NCI-H748 (cell line): ENCODE measurements around the gene MALT1.
"Not testable (repeated sequence)": the region's sequence is repeated elsewhere in the genome, so short reads cannot be mapped to it uniquely, and the experiment has no call there.

ENCODE experiments used
- DNase-seq: peaks from one replicate; lab custom pipeline; 2025; ENCODE audit not compliant: unreplicated experiment; lab: John Stamatoyannopoulos, UW

Gene MALT1

DNA sequence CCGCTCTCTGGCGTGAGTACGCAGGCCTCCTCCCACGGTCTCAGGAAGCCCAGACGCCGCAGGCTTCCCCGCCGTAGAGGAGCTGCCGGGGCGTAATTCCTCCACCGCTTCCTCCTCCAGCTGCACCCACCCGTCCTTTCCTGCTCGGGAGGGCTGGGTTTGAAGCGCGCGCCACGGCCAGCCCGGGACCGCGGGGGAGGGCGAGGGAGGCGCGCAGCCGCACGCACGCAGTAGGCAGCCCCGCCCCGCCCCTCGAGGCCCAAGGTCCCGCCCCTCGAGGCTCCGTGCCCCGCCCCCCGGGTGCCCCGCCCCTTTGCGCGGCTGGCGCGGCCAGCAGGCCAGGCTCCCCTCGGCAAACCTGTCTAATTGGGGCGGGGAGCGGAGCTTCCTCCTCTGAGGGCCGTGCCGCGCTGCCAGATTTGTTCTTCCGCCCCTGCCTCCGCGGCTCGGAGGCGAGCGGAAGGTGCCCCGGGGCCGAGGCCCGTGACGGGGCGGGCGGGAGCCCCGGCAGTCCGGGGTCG, at the start of gene MALT1:
Gene MALT1 (plus strand): TSS at position 355 of the 521 bp plus-strand sequence. CDS start 179 bp downstream, outside the sequence.
- DNase-seq: peak; percentile 97

DNA sequence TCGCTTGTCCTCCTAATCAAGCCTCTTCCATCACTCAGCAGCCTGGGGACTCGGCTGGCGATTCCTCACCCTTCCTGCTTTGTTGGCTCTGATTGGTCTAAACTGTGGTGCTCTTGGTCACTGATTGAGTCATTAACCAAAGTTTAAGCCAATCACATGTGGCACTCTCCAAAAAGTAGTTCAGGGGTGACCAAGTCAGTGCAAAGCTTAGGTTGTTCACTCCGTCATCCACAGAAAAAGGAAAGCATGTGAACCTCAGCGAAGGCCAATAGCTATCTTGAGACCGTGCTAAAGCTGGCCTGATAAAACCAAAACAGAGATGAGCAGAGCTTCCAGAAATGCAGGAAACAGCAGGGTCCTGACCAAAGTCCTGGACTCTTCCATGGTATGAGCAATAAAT, 47.3 kb upstream of the MALT1 start:
- no peak for DNase-seq

- DNase-seq: no peak
These were observed 45.4 kb upstream of the MALT1 start for GRCh38 chr18:58625839-58626238.

DNA sequence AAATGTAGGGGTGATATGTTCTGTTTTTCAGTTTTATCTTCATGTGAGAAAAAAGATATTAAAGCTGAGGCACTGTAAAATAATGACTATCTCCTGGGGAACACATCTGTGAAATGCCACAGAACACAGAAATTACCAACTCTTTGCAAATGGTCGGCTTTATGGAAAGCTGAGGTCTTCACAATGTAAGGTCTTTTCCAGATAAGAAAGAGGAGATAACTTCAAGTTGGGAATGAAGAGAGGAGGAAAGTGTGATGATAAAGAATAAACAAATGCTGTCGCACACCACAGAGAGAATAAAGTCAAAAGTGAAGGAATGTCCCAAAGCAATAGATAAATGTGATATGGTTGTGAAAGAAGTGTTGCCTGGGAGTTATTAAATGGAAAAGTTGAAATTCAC, 41.2 kb upstream of the MALT1 start:
- DNase-seq: no peak

GRCh38 chr18:58631301-58631700, 40.0 kb upstream of the MALT1 start:
- no peak for DNase-seq

DNA sequence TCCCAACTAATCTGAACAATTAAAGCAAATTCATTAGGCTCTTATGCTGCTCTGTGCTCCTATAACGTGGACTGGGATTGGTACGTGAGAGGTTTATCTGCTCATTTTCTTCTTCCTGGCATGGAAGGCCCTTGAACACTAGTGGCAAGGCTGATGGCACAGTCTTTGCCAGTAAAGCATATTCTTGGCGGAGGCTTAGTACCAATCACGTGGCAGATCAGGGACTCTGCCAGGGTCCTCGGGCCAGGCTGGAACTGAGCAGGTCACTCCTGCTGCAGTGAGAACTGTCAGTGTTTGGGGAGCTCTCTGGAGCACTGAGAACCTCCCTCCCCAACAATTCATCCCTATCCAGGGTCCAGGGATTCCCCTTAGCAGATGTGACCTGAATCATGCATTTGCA, 38.7 kb upstream of the MALT1 start:
- DNase-seq: no peak

- no peak for DNase-seq
These were observed 37.4 kb upstream of the MALT1 start for GRCh38 chr18:58633874-58634273.

DNA sequence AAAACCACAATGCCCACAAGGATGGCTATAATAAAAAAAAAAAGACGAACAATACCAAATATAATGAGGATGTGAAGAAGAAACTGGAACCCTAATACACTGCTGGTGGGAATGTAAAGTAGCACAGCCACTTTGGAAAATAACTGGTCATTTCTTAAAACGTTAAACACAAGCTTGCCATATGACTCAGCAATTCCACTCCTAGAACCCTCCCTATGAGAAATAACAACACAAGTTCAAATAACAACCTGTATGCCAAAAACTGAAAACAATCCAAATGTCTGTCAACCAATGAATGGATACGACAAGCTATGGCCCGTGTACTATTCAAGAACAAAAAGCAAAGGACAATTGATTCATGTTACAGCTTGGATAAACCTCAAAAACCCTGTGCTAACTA, 35.4 kb upstream of the MALT1 start:
- no peak for DNase-seq

- no peak for DNase-seq
These were observed 34.1 kb upstream of the MALT1 start for GRCh38 chr18:58637197-58637596.

- no peak for DNase-seq
These were observed 33.3 kb upstream of the MALT1 start for GRCh38 chr18:58637946-58638345.

DNA sequence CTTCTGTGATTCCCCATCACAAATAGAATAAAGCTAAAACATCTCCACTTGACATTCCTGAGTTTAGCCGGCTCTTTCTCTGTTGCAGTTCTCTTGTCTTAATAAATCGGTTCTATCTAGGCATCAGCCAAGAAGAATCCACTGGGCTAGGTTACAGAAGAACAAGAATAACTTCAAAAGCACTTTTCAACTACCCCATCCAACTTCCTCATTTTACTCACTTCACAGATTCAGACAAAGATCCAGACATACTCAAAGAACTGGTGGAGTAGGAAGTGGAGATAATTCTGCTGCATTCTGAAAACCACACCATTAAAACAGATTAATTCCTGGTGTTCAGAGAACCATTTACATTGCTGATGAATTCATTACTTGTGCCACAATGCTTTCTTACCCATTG, 32.8 kb upstream of the MALT1 start:
- DNase-seq: no peak

GRCh38 chr18:58639237-58639636, 32.0 kb upstream of the MALT1 start:
- no peak for DNase-seq

- no peak for DNase-seq
These were observed 31.4 kb upstream of the MALT1 start for GRCh38 chr18:58639751-58640427.

GRCh38 chr18:58640428-58640805, 30.8 kb upstream of the MALT1 start:
- no peak for DNase-seq

- no peak for DNase-seq
These were observed 30.2 kb upstream of the MALT1 start for GRCh38 chr18:58640891-58641610.

GRCh38 chr18:58643557-58643956, 27.7 kb upstream of the MALT1 start:
- not testable (repeated sequence) for DNase-seq

DNA sequence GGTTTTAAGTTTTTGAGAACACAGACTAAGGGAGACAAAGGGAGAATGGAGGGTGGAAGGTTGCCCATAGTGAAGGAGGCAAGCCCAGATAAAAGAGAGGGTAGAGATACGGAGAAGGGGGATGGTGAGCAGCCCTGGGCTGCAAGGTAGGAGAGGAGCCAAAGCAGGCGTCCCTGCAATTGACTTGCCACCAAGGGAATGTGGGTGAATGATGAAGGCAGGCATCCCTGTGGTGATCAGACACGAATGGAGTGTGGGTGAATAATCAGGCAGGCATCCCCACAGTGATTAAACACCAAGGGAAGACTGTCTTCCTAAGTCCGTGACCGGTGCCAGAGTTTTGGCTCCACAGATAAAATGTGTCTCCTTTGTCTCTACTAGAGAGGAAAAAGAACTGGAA, 25.9 kb upstream of the MALT1 start:
- no peak for DNase-seq

DNA sequence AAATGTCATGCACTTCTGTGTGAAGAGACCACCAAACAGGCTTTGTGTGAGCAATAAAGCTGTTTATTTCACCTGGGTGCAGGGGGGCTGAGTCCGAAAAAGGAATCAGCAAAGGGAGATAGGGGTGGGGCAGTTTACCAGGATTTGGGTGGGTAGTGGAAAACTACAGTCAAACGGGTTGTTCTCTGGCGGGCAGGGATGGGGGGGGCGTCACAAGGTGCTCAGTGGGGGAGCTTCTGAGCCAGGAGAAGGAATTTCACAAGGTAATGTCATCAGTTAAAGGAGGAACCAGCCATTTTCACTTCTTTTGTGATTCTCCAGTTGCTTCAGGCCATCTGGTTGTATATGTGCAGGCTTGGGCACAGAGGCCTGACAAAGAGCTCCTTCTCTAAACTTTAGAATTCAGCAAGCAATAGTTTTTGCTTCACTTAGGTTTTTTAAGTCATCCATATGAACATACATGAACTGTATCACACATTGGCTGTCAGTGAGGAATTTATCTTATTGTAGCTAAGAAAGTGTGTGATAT, 24.9 kb upstream of the MALT1 start:
- DNase-seq: no peak

- no peak for DNase-seq
These were observed 21.1 kb upstream of the MALT1 start for GRCh38 chr18:58649966-58650816.

DNA sequence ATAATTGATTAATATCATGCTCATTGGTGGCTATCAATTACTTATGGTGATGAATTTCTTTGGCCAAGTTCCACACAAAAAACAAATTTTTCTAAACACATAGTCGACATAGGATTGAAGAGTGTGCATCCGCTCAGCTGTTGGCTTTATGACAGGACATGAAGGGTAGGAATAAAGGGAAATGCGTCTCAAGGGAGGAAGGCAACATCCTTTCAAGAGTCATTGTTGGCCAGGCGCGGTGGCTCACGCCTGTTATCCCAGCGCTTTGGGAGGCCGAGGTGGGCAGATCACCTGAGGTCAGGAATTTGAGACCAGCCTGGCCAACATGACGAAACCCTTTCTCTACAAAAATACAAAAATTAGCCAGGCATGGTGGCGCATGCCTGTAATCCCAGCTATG, 20.4 kb upstream of the MALT1 start:
- not testable (repeated sequence) for DNase-seq

DNA sequence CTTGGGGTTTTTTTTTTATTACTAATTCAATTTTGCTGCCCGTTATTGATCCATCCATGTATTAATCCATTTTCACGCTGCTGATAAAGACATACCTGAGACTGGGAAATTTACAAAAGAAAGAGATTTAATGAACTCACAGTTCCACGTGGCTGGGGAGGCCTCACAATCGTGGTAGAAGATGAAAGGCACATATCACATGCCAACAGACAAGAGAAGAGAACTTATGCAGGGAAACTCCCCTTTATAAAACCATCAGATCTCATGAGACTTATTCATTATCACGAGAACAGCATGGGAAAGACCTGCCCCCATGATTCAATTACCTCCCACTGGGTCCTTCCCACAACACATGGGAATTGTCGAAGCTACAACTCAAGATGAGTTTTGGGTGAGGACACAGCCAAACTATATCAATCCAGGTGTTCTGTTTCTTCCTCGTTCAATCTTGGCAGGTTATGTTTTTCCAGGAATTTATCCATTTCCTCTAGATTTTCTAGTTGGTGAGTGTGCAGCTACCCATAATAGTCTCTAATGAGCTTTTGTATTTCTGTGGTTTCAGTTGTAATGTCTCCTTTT, 18.0 kb upstream of the MALT1 start:
- not testable (repeated sequence) for DNase-seq
